Activated naive CD4-positive, alpha-beta T cell treated with anti-CD3 and anti-CD28 coated beads, Interleukin-2, amount 50 U/mL, for 24 hours (primary cell): ENCODE data around the gene SND1.
A peak's percentile ranks its signal among the peaks of the same experiment; 100 is the strongest.
"Not testable (repeated sequence)": the region's sequence is repeated elsewhere in the genome, so short reads cannot be mapped to it uniquely, and the experiment has no call there.

ENCODE experiments used
- H3K27ac Mint-ChIP-seq: one replicate; pipeline ENCODE4 v1.8.0; 2021; ENCODE audit warnings: mild to moderate bottlenecking, mixed read lengths
- H3K27me3 Mint-ChIP-seq: one replicate; pipeline ENCODE4 v1.8.0; 2021; ENCODE audit warnings: mixed read lengths
- H3K36me3 Mint-ChIP-seq: one replicate; pipeline ENCODE4 v1.8.0; 2021; ENCODE audit warnings: mixed read lengths
- H3K4me1 Mint-ChIP-seq: one replicate; pipeline ENCODE4 v1.8.0; 2021; ENCODE audit warnings: mixed read lengths
- H3K4me3 Mint-ChIP-seq: one replicate; pipeline ENCODE4 v1.8.0; 2021; ENCODE audit warnings: mild to moderate bottlenecking, mixed read lengths
- H3K9me3 Mint-ChIP-seq: one replicate; pipeline ENCODE4 v1.8.0; 2021; ENCODE audit warnings: mixed read lengths

SND1 gene

GRCh38 chr7:128098629-128099028 is 446.6 kb downstream of the SND1 start:
- Mint-ChIP-seq H3K4me1 (peaks cover 38% of the 10 kb centered on the region), H3K27me3 (no peaks in the 10 kb centered on the region), H3K36me3 (peaks cover 10% of the 10 kb centered on the region), H3K27ac (no peak overlapping the region), H3K9me3 (no peaks in the 10 kb centered on the region), H3K4me3 (no peak overlapping the region)

- no peak overlapping the region for H3K4me3 Mint-ChIP-seq
- peaks cover 10% of the 10 kb centered on the region for H3K36me3 Mint-ChIP-seq
- peak overlapping the region; percentile 57 for H3K27ac Mint-ChIP-seq
- H3K9me3 Mint-ChIP-seq = no peaks in the 10 kb centered on the region
- peaks cover 41% of the 10 kb centered on the region for H3K4me1 Mint-ChIP-seq
- H3K27me3 Mint-ChIP-seq = no peaks in the 10 kb centered on the region
Observed at GRCh38 chr7:128099204-128099671, 447.2 kb downstream of the SND1 start.

GRCh38 chr7:128100225-128100948 is 448.4 kb downstream of the SND1 start:
- no peak overlapping the region for H3K4me3 Mint-ChIP-seq
- no peaks in the 10 kb centered on the region for H3K9me3 Mint-ChIP-seq
- peaks cover 40% of the 10 kb centered on the region for H3K4me1 Mint-ChIP-seq
- peaks cover 2% of the 10 kb centered on the region for H3K27me3 Mint-ChIP-seq
- H3K27ac Mint-ChIP-seq = peak overlapping the region; percentile 69
- peaks cover 10% of the 10 kb centered on the region for H3K36me3 Mint-ChIP-seq

GRCh38 chr7:128100949-128101713 is 449.1 kb downstream of the SND1 start:
- H3K4me3 Mint-ChIP-seq = no peak overlapping the region
- H3K27ac Mint-ChIP-seq = peak overlapping the region; percentile 69
- peaks cover 42% of the 10 kb centered on the region for H3K4me1 Mint-ChIP-seq

GRCh38 chr7:128102490-128103291 is 450.7 kb downstream of the SND1 start:
- Mint-ChIP-seq H3K27ac (peak overlapping the region; percentile 55), H3K9me3 (no peaks in the 10 kb centered on the region), H3K4me1 (peaks cover 55% of the 10 kb centered on the region), H3K4me3 (peak overlapping the region; percentile 64), H3K36me3 (no peaks in the 10 kb centered on the region), H3K27me3 (peaks cover 2% of the 10 kb centered on the region)

More at GRCh38 chr7:128100949-128101713, 449.1 kb downstream of the SND1 start:
- Mint-ChIP-seq H3K36me3 (peaks cover 6% of the 10 kb centered on the region), H3K9me3 (no peaks in the 10 kb centered on the region), H3K27me3 (peaks cover 2% of the 10 kb centered on the region)

GRCh38 chr7:128103498-128104107 is 451.6 kb downstream of the SND1 start:
- Mint-ChIP-seq H3K4me3 (peak overlapping the region; percentile 85), H3K4me1 (peaks cover 61% of the 10 kb centered on the region), H3K36me3 (no peaks in the 10 kb centered on the region), H3K27ac (no peak overlapping the region), H3K27me3 (peaks cover 2% of the 10 kb centered on the region), H3K9me3 (no peaks in the 10 kb centered on the region)

- Mint-ChIP-seq H3K36me3 (no peaks in the 10 kb centered on the region), H3K9me3 (no peaks in the 10 kb centered on the region), H3K4me3 (peak overlapping the region; percentile 87), H3K27me3 (peaks cover 2% of the 10 kb centered on the region), H3K4me1 (peaks cover 67% of the 10 kb centered on the region), H3K27ac (peak overlapping the region; percentile 86)
Observed at GRCh38 chr7:128104108-128104742, 452.2 kb downstream of the SND1 start.

- H3K4me3 Mint-ChIP-seq = peak overlapping the region; percentile 57
- H3K36me3 Mint-ChIP-seq = no peaks in the 10 kb centered on the region
- no peaks in the 10 kb centered on the region for H3K9me3 Mint-ChIP-seq
- peaks cover 2% of the 10 kb centered on the region for H3K27me3 Mint-ChIP-seq
- peak overlapping the region; percentile 46 for H3K27ac Mint-ChIP-seq
- peaks cover 70% of the 10 kb centered on the region for H3K4me1 Mint-ChIP-seq
Observed at GRCh38 chr7:128105228-128106022, 453.4 kb downstream of the SND1 start.

- Mint-ChIP-seq H3K36me3 (no peaks in the 10 kb centered on the region), H3K4me3 (peak overlapping the region; percentile 39), H3K27ac (peak overlapping the region; percentile 70), H3K4me1 (peaks cover 74% of the 10 kb centered on the region), H3K27me3 (peaks cover 2% of the 10 kb centered on the region), H3K9me3 (no peaks in the 10 kb centered on the region)
Observed at GRCh38 chr7:128106821-128107220, 454.8 kb downstream of the SND1 start.

GRCh38 chr7:128107516-128107915 is 455.5 kb downstream of the SND1 start:
- H3K27ac Mint-ChIP-seq, H3K9me3 Mint-ChIP-seq, H3K36me3 Mint-ChIP-seq, H3K27me3 Mint-ChIP-seq, H3K4me3 Mint-ChIP-seq: not testable (repeated sequence)
- peaks cover 74% of the 10 kb centered on the region for H3K4me1 Mint-ChIP-seq

GRCh38 chr7:128108129-128108528 is 456.1 kb downstream of the SND1 start:
- no peaks in the 10 kb centered on the region for H3K36me3 Mint-ChIP-seq
- no peaks in the 10 kb centered on the region for H3K9me3 Mint-ChIP-seq
- H3K27ac Mint-ChIP-seq = no peak overlapping the region
- H3K4me3 Mint-ChIP-seq = peak overlapping the region; percentile 80
- H3K27me3 Mint-ChIP-seq = peaks cover 2% of the 10 kb centered on the region
- peaks cover 76% of the 10 kb centered on the region for H3K4me1 Mint-ChIP-seq

GRCh38 chr7:128108641-128109423 is 456.8 kb downstream of the SND1 start:
- Mint-ChIP-seq H3K27me3 (peaks cover 2% of the 10 kb centered on the region), H3K36me3 (no peaks in the 10 kb centered on the region), H3K4me3 (peak overlapping the region; percentile 80), H3K4me1 (peaks cover 72% of the 10 kb centered on the region), H3K27ac (peak overlapping the region; percentile 37), H3K9me3 (no peaks in the 10 kb centered on the region)

GRCh38 chr7:128109424-128109969 is 457.5 kb downstream of the SND1 start:
- H3K36me3 Mint-ChIP-seq, H3K27ac Mint-ChIP-seq, H3K27me3 Mint-ChIP-seq, H3K9me3 Mint-ChIP-seq: not testable (repeated sequence)
- peak overlapping the region; percentile 80 for H3K4me3 Mint-ChIP-seq
- H3K4me1 Mint-ChIP-seq = peaks cover 70% of the 10 kb centered on the region
